Kidney (tissue), 14 donors: ENCODE results near the gene ABLIM1. TPM values are rescaled to one million over a fixed set of nuclear protein-coding genes. Genes with fewer than 3 reads are reported as not detected.
A peak's percentile ranks its signal among the peaks of the same experiment; 100 is the strongest.

Experiments used
- DNase-seq, 5 donors: peaks; one replicate each; pipeline ENCODE4 v3.0.0-alpha.2; 2013 to 2020
- FAIRE-seq: peaks from 2 replicates; lab custom pipeline; 2012; peaks lifted over from hg19 to GRCh38; lab: Jason Lieb, UNC
- H3K27ac ChIP-seq, 2 donors: one replicate each; pipeline ENCODE4 v1.7.0; 2013; ENCODE audit warnings: low read depth in 2 of 2, low read length in 2 of 2, inconsistent platforms in 1 of 2
- H3K27me3 ChIP-seq: one replicate; pipeline ENCODE4 v1.7.1; 2013; ENCODE audit warnings: low read length, inconsistent platforms; ENCODE audit not compliant: control insufficient read depth, insufficient read depth
- H3K36me3 ChIP-seq, 3 donors: one replicate each; pipeline versions ENCODE4 v1.7.0 to v1.7.1; 2013; ENCODE audit warnings: low read length in 3 of 3, control low read depth in 1 of 3, inconsistent platforms in 1 of 3; ENCODE audit not compliant: insufficient read depth in 3 of 3, control insufficient read depth in 2 of 3
- H3K4me1 ChIP-seq, 3 donors: one replicate each; pipeline versions ENCODE4 v1.7.0 to v1.7.1; 2013; ENCODE audit warnings: low read length in 3 of 3, inconsistent platforms in 1 of 3, low read depth in 1 of 3; ENCODE audit not compliant: control insufficient read depth in 2 of 3, insufficient read depth in 2 of 3
- H3K4me3 ChIP-seq, 3 donors: one replicate each; pipeline versions ENCODE4 v1.7.0 to v1.8.1; 2013; ENCODE audit warnings: low read length in 3 of 3, control low read depth in 1 of 3, inconsistent platforms in 1 of 3
- H3K9ac ChIP-seq, 3 donors: one replicate each; pipeline versions ENCODE4 v1.7.0 to v1.7.1; 2013; ENCODE audit warnings: low read length in 3 of 3, control low read depth in 1 of 3, inconsistent platforms in 1 of 3
- H3K9me3 ChIP-seq, 3 donors: one replicate each; pipeline versions ENCODE4 v1.7.0 to v1.7.1; 2013; ENCODE audit warnings: low read length in 3 of 3, control low read depth in 1 of 3, inconsistent platforms in 1 of 3; ENCODE audit not compliant: control insufficient read depth in 2 of 3, insufficient read depth in 1 of 3
- intact Hi-C: fragments of 100-400 bp; cut with DNase I; formaldehyde crosslinking; loops from one replicate; pipeline ENCODE4 v1.11.1; 2022
- polyA plus RNA-seq: library from polyadenylated mRNA; stranded (reverse); fragments of 350-450 nt; fragmentation: Illumina TruSeq; extraction: RNeasy Lipid Tissue Mini Kit (QIAGEN cat#74804); gene quantifications from one replicate; pipeline ENCODE4 v1.2.3, GENCODE V29; 2014; ENCODE audit warnings: low read depth, low replicate concordance; ENCODE audit not compliant: insufficient read depth
- total RNA-seq: library from RNA; stranded (reverse); fragmentation: NEBNext Ultra II Directional; extraction: Animal tissue kit (Norgen Biotek cat#: 25700); gene quantifications from one replicate; pipeline ENCODE4 v1.2.1, GENCODE V29; 2021
- TF ChIP-seq, protein P1 (sequence below): IDR thresholded peaks from 3 replicates; pipeline ENCODE4 v1.5.1; 2012; ENCODE audit warnings: mild to moderate bottlenecking, moderate library complexity, borderline replicate concordance; ENCODE audit not compliant: insufficient read depth; ENCODE audit errors: extremely low read depth
- donor health status: control.
- donor health status: control.
- donor health status: control.
- donor health status: control.
- donor health status: control.
- donor health status: DM: yes; HTN: yes; CAD: no.
- donor health status: Normal renal cell carcinoma (clear cell type).

ABLIM1 gene
- total and polyA plus RNA-seq, 2 donors from 2014 or later = 32.3 to 158 TPM

DNA sequence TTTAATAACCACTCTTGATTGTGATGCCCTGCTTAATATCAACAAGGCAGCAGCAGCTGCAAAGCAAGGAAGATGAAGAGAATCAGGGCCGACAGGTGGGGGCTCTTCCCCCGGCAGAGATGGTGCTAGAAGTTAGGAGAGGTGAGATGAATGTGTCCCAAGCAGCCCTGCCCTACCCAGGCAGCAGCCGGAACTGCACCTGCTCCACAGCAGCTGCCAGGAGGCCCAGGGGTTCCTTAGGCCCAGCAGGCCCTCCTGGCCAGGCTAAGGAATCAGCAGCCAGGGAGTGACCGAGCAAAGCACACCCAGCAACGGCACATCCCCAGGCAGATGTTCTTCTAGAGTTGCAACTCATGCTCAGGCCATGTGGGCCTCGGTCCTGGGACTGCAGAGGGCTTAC is 271.6 kb downstream of the ABLIM1 start:
- Histone ChIP-seq H3K9me3 (no peaks in the 10 kb centered on the region), H3K4me1 (peaks cover 0 to 16% (median 13%) of the 10 kb centered on the region in 3 donors), H3K27ac (no peak overlapping the region), H3K27me3 (no peaks in the 10 kb centered on the region), H3K36me3 (no peaks in the 10 kb centered on the region), H3K9ac (no peak overlapping the region), H3K4me3 (no peak overlapping the region)
- FAIRE-seq = no peak
- TF ChIP-seq, protein P1, sequence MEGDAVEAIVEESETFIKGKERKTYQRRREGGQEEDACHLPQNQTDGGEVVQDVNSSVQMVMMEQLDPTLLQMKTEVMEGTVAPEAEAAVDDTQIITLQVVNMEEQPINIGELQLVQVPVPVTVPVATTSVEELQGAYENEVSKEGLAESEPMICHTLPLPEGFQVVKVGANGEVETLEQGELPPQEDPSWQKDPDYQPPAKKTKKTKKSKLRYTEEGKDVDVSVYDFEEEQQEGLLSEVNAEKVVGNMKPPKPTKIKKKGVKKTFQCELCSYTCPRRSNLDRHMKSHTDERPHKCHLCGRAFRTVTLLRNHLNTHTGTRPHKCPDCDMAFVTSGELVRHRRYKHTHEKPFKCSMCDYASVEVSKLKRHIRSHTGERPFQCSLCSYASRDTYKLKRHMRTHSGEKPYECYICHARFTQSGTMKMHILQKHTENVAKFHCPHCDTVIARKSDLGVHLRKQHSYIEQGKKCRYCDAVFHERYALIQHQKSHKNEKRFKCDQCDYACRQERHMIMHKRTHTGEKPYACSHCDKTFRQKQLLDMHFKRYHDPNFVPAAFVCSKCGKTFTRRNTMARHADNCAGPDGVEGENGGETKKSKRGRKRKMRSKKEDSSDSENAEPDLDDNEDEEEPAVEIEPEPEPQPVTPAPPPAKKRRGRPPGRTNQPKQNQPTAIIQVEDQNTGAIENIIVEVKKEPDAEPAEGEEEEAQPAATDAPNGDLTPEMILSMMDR = no peak
- intact Hi-C loops = no loop called here
- no peak for DNase-seq

DNA sequence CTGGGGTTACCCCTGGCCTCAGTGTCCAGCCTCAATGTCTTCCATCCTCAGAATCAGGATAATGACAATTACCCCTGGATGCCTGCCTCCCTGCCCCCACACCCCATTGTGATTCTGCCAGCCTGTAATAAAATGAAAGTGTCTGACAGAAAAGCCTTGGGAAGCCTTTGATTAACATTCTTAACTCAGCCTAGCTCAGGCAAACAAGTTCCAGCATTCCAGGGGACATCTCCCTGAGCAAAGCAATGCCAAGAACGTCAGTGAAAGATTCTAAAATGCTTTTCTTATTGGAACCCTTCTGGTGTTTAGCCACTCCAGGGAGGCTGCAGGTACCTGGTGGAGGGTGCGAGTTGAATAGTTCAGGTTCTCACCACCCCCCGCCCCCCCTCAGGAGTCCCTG is 272.5 kb downstream of the ABLIM1 start:
- Histone ChIP-seq H3K36me3 (no peaks in the 10 kb centered on the region), H3K27me3 (no peaks in the 10 kb centered on the region), H3K4me3 (no peak overlapping the region), H3K27ac (no peak overlapping the region), H3K9ac (no peak overlapping the region), H3K4me1 (peaks cover 0 to 15% (median 13%) of the 10 kb centered on the region in 3 donors), H3K9me3 (no peaks in the 10 kb centered on the region)
- no peak for DNase-seq
- intact Hi-C loops = no loop called here
- TF ChIP-seq, protein P1 = no peak
- no peak for FAIRE-seq

DNA sequence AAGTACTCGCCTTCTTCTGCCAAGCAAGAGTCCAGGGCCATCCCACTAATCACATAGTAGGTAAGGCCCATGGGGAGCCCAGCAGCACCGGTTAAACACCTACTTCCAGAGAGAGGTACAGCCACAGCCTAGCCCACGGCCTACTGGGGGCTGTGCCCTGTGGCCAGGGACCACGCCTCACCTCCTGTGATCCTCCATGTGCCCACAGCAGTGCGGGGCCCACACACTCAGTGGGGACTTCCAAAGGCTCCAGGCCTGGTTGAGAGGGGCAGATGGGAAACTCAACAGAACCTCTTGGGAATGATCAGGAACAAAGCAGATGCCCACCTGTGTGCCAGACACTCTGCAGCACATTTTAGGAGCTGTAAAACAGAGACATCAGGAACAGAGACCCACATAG is 273.5 kb downstream of the ABLIM1 start:
- FAIRE-seq (no peak), DNase-seq (peak in 1 of 5 donors; percentile 51)
- H3K9me3 ChIP-seq = no peaks in the 10 kb centered on the region
- no peak overlapping the region for H3K9ac ChIP-seq
- peaks cover 0 to 11% (median 9%) of the 10 kb centered on the region in 3 donors for H3K4me1 ChIP-seq
- H3K27me3 ChIP-seq = no peaks in the 10 kb centered on the region
- no peak overlapping the region for H3K4me3 ChIP-seq
- TF ChIP-seq, protein P1 = no peak
- intact Hi-C loops = no loop called here
- H3K36me3 ChIP-seq = no peaks in the 10 kb centered on the region
- H3K27ac ChIP-seq = peak overlapping the region in 1 of 2 donors; percentile 37

DNA sequence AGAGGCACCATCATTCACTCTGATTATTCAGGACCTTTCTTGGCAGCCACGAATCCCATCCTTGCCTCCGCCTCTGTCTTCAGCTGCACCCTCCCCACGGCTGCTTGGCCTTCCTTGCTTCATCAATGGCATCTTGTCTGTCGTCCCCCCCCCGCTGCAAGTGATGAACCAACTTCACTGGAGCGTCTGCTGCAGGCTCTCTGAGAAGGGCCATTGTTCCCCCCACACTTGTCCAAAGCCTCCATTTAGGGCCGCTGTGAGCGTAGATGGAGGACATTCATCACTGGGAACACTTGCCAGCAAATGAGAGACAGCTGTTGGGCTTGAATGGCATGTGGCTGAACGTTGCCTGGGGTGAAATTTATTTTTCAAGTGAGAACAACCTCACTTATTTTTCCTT is 273.9 kb downstream of the ABLIM1 start:
- intact Hi-C loops = no loop called here
- no peak for FAIRE-seq
- no peak for DNase-seq
- H3K9ac ChIP-seq = no peak overlapping the region
- H3K27me3 ChIP-seq = no peaks in the 10 kb centered on the region
- peaks cover 0 to 7% (median 7%) of the 10 kb centered on the region in 3 donors for H3K4me1 ChIP-seq
- H3K36me3 ChIP-seq = no peaks in the 10 kb centered on the region
- no peaks in the 10 kb centered on the region for H3K9me3 ChIP-seq
- no peak overlapping the region for H3K4me3 ChIP-seq
- H3K27ac ChIP-seq = no peak overlapping the region
- TF ChIP-seq, protein P1 = no peak
